ENCODE data around the gene RPL35A. TPM values are rescaled to one million over a fixed set of nuclear protein-coding genes. Genes with fewer than 3 reads are reported as not detected.

Gene RPL35A
- total and polyA plus RNA-seq, 4 experiments from 2014 or later = 1,277 to 2,056 (median 1,744) TPM

- H3K4me3 Mint-ChIP-seq = no peak overlapping the region
- POLR2A ChIA-PET (ENCODE audit: partially characterized antibody) = no interaction called here
- H3K4me1 ChIP-seq (ENCODE audit: insufficient read depth, low read length) = no peaks in the 10 kb centered on the region
These were observed 13.1 kb upstream of the RPL35A start for GRCh38 chr3:197936819-197937384.

GRCh38 chr3:197940745-197941384 lies 9.1 kb upstream of the RPL35A start:
- Histone ChIP-seq H3K36me3 (ENCODE audit: insufficient read depth, low read length) (no peaks in the 10 kb centered on the region), H3K27me3 (ENCODE audit: insufficient read depth, low read length) (no peaks in the 10 kb centered on the region), H3K9me3 (ENCODE audit: control insufficient read depth in 1 of 2, low read length in 2 of 2) (no peaks in the 10 kb centered on the region), H3K4me3 (ENCODE audit: low read length in 2 of 2) (no peak overlapping the region), H3K27ac (ENCODE audit: low read depth, low read length) (no peak overlapping the region), H3K4me1 (ENCODE audit: insufficient read depth, low read length) (no peaks in the 10 kb centered on the region)
- Mint-ChIP-seq H3K4me3 (no peak overlapping the region), H3K9me3 (no peaks in the 10 kb centered on the region), H3K4me1 (no peaks in the 10 kb centered on the region), H3K27ac (peak overlapping the region in 1 of 7 donors; percentile 12), H3K27me3 (no peaks in the 10 kb centered on the region), H3K36me3 (peaks cover 7 to 15% of the 10 kb centered on the region in 2 donors)
- CTCF ChIA-PET (ENCODE audit: partially characterized antibody) = no interaction called here
- no peak for DNase-seq
- POLR2A ChIA-PET (ENCODE audit: partially characterized antibody) = no interaction called here
- intact Hi-C loops (cut with micrococcal nuclease) = no loop called here

More at GRCh38 chr3:197936819-197937384, 13.1 kb upstream of the RPL35A start:
- CTCF ChIA-PET (ENCODE audit: partially characterized antibody) = interaction anchor here (1.6 kb wide), 1 partner anchor 31 kb away, joined by 4 read pairs; no protein-coding TSS in a partner anchor
- no peak overlapping the region for H3K27ac Mint-ChIP-seq
- H3K9me3 ChIP-seq (ENCODE audit: control insufficient read depth in 1 of 2, low read length in 2 of 2) = no peaks in the 10 kb centered on the region
- intact Hi-C loops (cut with micrococcal nuclease) = no loop called here
- no peaks in the 10 kb centered on the region for H3K27me3 Mint-ChIP-seq
- H3K27me3 ChIP-seq (ENCODE audit: insufficient read depth, low read length) = no peaks in the 10 kb centered on the region
- no peaks in the 10 kb centered on the region for H3K9me3 Mint-ChIP-seq
- no peak for DNase-seq
- no peaks in the 10 kb centered on the region for H3K36me3 ChIP-seq (ENCODE audit: insufficient read depth, low read length)
- H3K4me1 Mint-ChIP-seq = no peaks in the 10 kb centered on the region
- no peak overlapping the region for H3K27ac ChIP-seq (ENCODE audit: low read depth, low read length)
- peaks cover 7 to 15% of the 10 kb centered on the region in 2 donors for H3K36me3 Mint-ChIP-seq
- H3K4me3 ChIP-seq (ENCODE audit: low read length in 2 of 2) = no peak overlapping the region

GRCh38 chr3:197942956-197943556 lies 6.9 kb upstream of the RPL35A start:
- Mint-ChIP-seq H3K27me3 (no peaks in the 10 kb centered on the region), H3K4me3 (peak overlapping the region in 1 of 8 donors; percentile 30), H3K9me3 (no peaks in the 10 kb centered on the region), H3K4me1 (peaks cover 0 to 1% (median 0%) of the 10 kb centered on the region in 4 donors), H3K36me3 (peaks cover 4 to 9% of the 10 kb centered on the region in 2 donors), H3K27ac (no peak overlapping the region)
- no peak overlapping the region for H3K27ac ChIP-seq (ENCODE audit: low read depth, low read length)
- no peak overlapping the region for H3K4me3 ChIP-seq (ENCODE audit: low read length in 2 of 2)
- CTCF ChIA-PET (ENCODE audit: partially characterized antibody) = interaction anchor here (0.7 to 4.1 kb wide), 7 partner anchors 9 to 147 kb away, joined by 3 to 32 read pairs (median 3); no protein-coding TSS in a partner anchor
- DNase-seq = peak in 4 of 5 donors; percentile 36 to 52 (median 42)
- H3K27me3 ChIP-seq (ENCODE audit: insufficient read depth, low read length) = no peaks in the 10 kb centered on the region
- intact Hi-C loops (cut with micrococcal nuclease) = loop anchor here (1.0 kb wide), 1 partner anchor 37 kb away; no protein-coding TSS in a partner anchor
- POLR2A ChIA-PET (ENCODE audit: partially characterized antibody) = interaction anchor here (1.3 kb wide), 1 partner anchor 37 kb away, joined by 3 read pairs; no protein-coding TSS in a partner anchor
- no peaks in the 10 kb centered on the region for H3K9me3 ChIP-seq (ENCODE audit: control insufficient read depth in 1 of 2, low read length in 2 of 2)
- H3K36me3 ChIP-seq (ENCODE audit: insufficient read depth, low read length) = no peaks in the 10 kb centered on the region
- H3K4me1 ChIP-seq (ENCODE audit: insufficient read depth, low read length) = no peaks in the 10 kb centered on the region

GRCh38 chr3:197949191-197949777 lies 706 bp upstream of the RPL35A start:
- POLR2A ChIA-PET (ENCODE audit: partially characterized antibody) = interaction anchor here (0.7 to 2.9 kb wide), 5 partner anchors 9 to 199 kb away, joined by 3 to 20 read pairs (median 3); partner anchors contain the start of genes LMLN and LRCH3
- Histone ChIP-seq H3K27me3 (ENCODE audit: insufficient read depth, low read length) (no peaks in the 10 kb centered on the region), H3K4me1 (ENCODE audit: insufficient read depth, low read length) (peaks cover 42% of the 10 kb centered on the region), H3K9me3 (ENCODE audit: control insufficient read depth in 1 of 2, low read length in 2 of 2) (no peaks in the 10 kb centered on the region), H3K4me3 (ENCODE audit: low read length in 2 of 2) (peak overlapping the region in 1 of 2 donors; percentile 80), H3K36me3 (ENCODE audit: insufficient read depth, low read length) (peaks cover 24% of the 10 kb centered on the region), H3K27ac (ENCODE audit: low read depth, low read length) (peak overlapping the region; percentile 88)
- H3K27me3 Mint-ChIP-seq = no peaks in the 10 kb centered on the region
- no peaks in the 10 kb centered on the region for H3K9me3 Mint-ChIP-seq
- CTCF ChIA-PET (ENCODE audit: partially characterized antibody) = no interaction called here
- H3K4me3 Mint-ChIP-seq = peak overlapping the region; percentile 96 to 100 (median 98)
- no peak for DNase-seq
- peaks cover 19 to 49% (median 31%) of the 10 kb centered on the region in 4 donors for H3K4me1 Mint-ChIP-seq
- intact Hi-C loops (cut with micrococcal nuclease) = no loop called here
- peaks cover 23 to 36% of the 10 kb centered on the region in 2 donors for H3K36me3 Mint-ChIP-seq
- H3K27ac Mint-ChIP-seq = peak overlapping the region; percentile 96 to 100 (median 98)

- ChIA-PET CTCF (ENCODE audit: partially characterized antibody) (no interaction called here), POLR2A (ENCODE audit: partially characterized antibody) (interaction anchor here (1.3 to 2.9 kb wide), 3 partner anchors 8 to 200 kb away, joined by 3 to 20 read pairs (median 17); partner anchors contain the start of gene LMLN)
- Mint-ChIP-seq H3K9me3 (no peaks in the 10 kb centered on the region), H3K36me3 (peaks cover 35 to 49% of the 10 kb centered on the region in 2 donors), H3K27me3 (no peaks in the 10 kb centered on the region), H3K4me1 (peaks cover 19 to 55% (median 31%) of the 10 kb centered on the region in 4 donors), H3K4me3 (peak overlapping the region; percentile 96 to 100 (median 98)), H3K27ac (peak overlapping the region; percentile 96 to 100 (median 98))
- H3K27me3 ChIP-seq (ENCODE audit: insufficient read depth, low read length) = no peaks in the 10 kb centered on the region
- intact Hi-C loops (cut with micrococcal nuclease) = loop anchor here (1.0 to 10.0 kb wide), 3 partner anchors 10 to 396 kb away; partner anchors contain the start of genes BDH1 and LMLN
- peak overlapping the region; percentile 59 to 80 for H3K4me3 ChIP-seq (ENCODE audit: low read length in 2 of 2)
- DNase-seq = no peak
- H3K27ac ChIP-seq (ENCODE audit: low read depth, low read length) = peak overlapping the region; percentile 88
- no peaks in the 10 kb centered on the region for H3K9me3 ChIP-seq (ENCODE audit: control insufficient read depth in 1 of 2, low read length in 2 of 2)
- H3K36me3 ChIP-seq (ENCODE audit: insufficient read depth, low read length) = peaks cover 37% of the 10 kb centered on the region
- peaks cover 46% of the 10 kb centered on the region for H3K4me1 ChIP-seq (ENCODE audit: insufficient read depth, low read length)
These were observed 679 bp downstream of the RPL35A start for GRCh38 chr3:197950677-197951061.

- H3K4me1 ChIP-seq (ENCODE audit: insufficient read depth, low read length) = peaks cover 46% of the 10 kb centered on the region
- H3K27me3 ChIP-seq (ENCODE audit: insufficient read depth, low read length) = no peaks in the 10 kb centered on the region
- peak overlapping the region; percentile 88 for H3K27ac ChIP-seq (ENCODE audit: low read depth, low read length)
- ChIA-PET CTCF (ENCODE audit: partially characterized antibody) (interaction anchor here (1.1 kb wide), 2 partner anchors 9 to 46 kb away, joined by 3 read pairs; no protein-coding TSS in a partner anchor), POLR2A (ENCODE audit: partially characterized antibody) (interaction anchor here (2.9 kb wide), 2 partner anchors 7 to 10 kb away, joined by 17 to 20 read pairs; partner anchors contain the start of gene LMLN)
- H3K4me3 ChIP-seq (ENCODE audit: low read length in 2 of 2) = peak overlapping the region; percentile 14 to 59
- DNase-seq = peak in 1 of 5 donors; percentile 41
- Mint-ChIP-seq H3K36me3 (peaks cover 40 to 58% of the 10 kb centered on the region in 2 donors), H3K27ac (peak overlapping the region; percentile 96 to 100 (median 98)), H3K4me3 (peak overlapping the region; percentile 96 to 100 (median 98)), H3K4me1 (peaks cover 19 to 55% (median 31%) of the 10 kb centered on the region in 4 donors), H3K9me3 (no peaks in the 10 kb centered on the region), H3K27me3 (no peaks in the 10 kb centered on the region)
- no peaks in the 10 kb centered on the region for H3K9me3 ChIP-seq (ENCODE audit: control insufficient read depth in 1 of 2, low read length in 2 of 2)
- peaks cover 46% of the 10 kb centered on the region for H3K36me3 ChIP-seq (ENCODE audit: insufficient read depth, low read length)
- intact Hi-C loops (cut with micrococcal nuclease) = loop anchor here (5.0 to 10.0 kb wide), 2 partner anchors 199 to 397 kb away; partner anchors contain the start of gene BDH1
These were observed 1.5 kb downstream of the RPL35A start for GRCh38 chr3:197951392-197951990.
